ENCODE results near the gene RAD51B. TPM values are rescaled to one million over a fixed set of nuclear protein-coding genes. Genes with fewer than 3 reads are reported as not detected.

RAD51B gene
- total and polyA plus RNA-seq, 2 experiments from 2014 or later = 10.1 to 18.0 TPM

DNA sequence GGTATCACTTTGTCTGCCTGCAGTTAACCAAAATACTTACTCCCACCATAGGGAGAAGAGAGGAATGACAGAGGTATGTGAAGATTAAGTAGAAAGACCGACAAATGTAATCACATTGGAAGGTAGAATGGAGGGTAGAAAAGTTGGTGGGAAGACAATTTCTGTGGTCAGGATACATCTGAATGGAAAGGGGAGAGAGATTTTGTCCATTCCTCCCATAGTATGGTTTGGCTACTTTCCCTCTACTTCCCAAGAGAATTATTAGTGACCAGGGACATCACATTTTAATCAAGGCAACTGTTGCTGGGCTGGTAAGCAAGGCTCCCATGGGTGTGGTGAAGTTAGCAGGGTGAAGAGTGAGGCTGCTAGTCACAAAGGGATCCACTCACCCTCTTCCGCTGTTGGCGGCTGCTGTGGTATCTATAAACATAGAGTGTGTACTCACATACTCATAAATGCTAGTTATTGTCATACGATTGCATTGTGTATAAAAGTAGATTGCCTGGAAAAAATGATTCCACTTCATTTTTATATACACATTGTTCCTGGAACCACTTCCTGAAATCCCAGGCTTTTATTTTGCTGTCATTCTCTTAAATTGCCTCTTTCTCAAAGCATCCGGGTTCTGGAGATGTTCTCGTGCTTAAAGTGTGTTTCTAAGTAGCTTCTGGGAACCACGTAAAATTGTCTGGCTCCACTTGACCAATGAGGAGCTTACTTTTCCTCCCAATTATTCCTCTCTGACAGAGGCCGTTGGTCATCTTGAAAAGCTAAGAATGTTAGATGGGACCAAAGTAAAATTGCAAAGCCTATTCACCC, 560.1 kb downstream of the RAD51B start:
- Histone ChIP-seq H3K4me2 (no peak overlapping the region), H3K9me2 (replicated peaks; ENCODE audit: insufficient read depth) (no peaks in the 10 kb centered on the region), H2AFZ (no peak overlapping the region), H3K79me2 (no peaks in the 10 kb centered on the region), H3K4me1 (ENCODE audit: insufficient read depth) (peaks cover 12% of the 10 kb centered on the region), H4K20me1 (ENCODE audit: insufficient read depth, poor library complexity, severe bottlenecking) (no peaks in the 10 kb centered on the region), H3K9me3 (ENCODE audit: low read depth) (no peaks in the 10 kb centered on the region), H3K27me3 (no peaks in the 10 kb centered on the region), H3K36me3 (replicated peaks; ENCODE audit: insufficient read depth, low read depth) (no peaks in the 10 kb centered on the region), H3K27ac (peak overlapping the region; percentile 41), H3K4me3 (no peak overlapping the region)
- DNase-seq (ENCODE audit: low spot score) = no peak
- 85% methylated on average over 8 of the region's 8 CpGs for WGBS (ENCODE audit: low lambda C conversion rate, missing lambda C conversion rate)
- TF ChIP-seq, protein P1, sequence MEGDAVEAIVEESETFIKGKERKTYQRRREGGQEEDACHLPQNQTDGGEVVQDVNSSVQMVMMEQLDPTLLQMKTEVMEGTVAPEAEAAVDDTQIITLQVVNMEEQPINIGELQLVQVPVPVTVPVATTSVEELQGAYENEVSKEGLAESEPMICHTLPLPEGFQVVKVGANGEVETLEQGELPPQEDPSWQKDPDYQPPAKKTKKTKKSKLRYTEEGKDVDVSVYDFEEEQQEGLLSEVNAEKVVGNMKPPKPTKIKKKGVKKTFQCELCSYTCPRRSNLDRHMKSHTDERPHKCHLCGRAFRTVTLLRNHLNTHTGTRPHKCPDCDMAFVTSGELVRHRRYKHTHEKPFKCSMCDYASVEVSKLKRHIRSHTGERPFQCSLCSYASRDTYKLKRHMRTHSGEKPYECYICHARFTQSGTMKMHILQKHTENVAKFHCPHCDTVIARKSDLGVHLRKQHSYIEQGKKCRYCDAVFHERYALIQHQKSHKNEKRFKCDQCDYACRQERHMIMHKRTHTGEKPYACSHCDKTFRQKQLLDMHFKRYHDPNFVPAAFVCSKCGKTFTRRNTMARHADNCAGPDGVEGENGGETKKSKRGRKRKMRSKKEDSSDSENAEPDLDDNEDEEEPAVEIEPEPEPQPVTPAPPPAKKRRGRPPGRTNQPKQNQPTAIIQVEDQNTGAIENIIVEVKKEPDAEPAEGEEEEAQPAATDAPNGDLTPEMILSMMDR (IDR thresholded peaks at IDR 0.05; ENCODE audit: poor library complexity) = no peak
- no peak for TF ChIP-seq EZH2 (IDR thresholded peaks at IDR 0.05; ENCODE audit: borderline replicate concordance)
- no peak for TF ChIP-seq EZH2phosphoT487 (IDR thresholded peaks at IDR 0.05; ENCODE audit: low read depth, severe bottlenecking, unreplicated experiment)

DNA sequence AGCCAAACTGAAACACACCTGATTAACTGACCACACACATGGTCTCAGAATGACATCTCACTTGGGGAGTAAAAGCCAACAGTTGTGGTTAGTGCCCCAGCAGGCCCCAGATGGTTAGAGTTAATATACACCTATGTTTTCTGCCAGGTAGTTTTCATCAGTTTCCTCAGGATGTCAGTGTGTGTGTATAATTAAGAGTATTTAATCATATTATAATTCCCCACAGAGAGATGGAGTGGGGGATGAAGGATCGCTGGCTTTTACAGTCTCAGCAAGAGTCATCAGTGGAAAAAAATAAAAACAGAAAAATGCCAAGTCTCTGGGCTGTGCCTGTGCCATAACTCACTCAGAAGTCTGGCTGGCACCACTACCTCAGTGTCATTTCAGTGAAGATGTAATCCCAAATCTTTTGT, 560.8 kb downstream of the RAD51B start:
- H3K4me2 ChIP-seq = no peak overlapping the region
- no peaks in the 10 kb centered on the region for H3K79me2 ChIP-seq
- H3K9me3 ChIP-seq (ENCODE audit: low read depth) = no peaks in the 10 kb centered on the region
- 88% methylated on average over 1 of the region's 1 CpG for whole genome bisulfite sequencing (ENCODE audit: low lambda C conversion rate, missing lambda C conversion rate)
- no peaks in the 10 kb centered on the region for H3K9me2 ChIP-seq (replicated peaks; ENCODE audit: insufficient read depth)
- peak overlapping the region; percentile 41 for H3K27ac ChIP-seq
- DNase-seq (ENCODE audit: low spot score) = no peak
- H3K4me1 ChIP-seq (ENCODE audit: insufficient read depth) = peaks cover 15% of the 10 kb centered on the region
- H4K20me1 ChIP-seq (ENCODE audit: insufficient read depth, poor library complexity, severe bottlenecking) = no peaks in the 10 kb centered on the region
- no peak overlapping the region for H3K4me3 ChIP-seq
- H3K36me3 ChIP-seq (replicated peaks; ENCODE audit: insufficient read depth, low read depth) = no peaks in the 10 kb centered on the region
- no peak overlapping the region for H2AFZ ChIP-seq
- H3K27me3 ChIP-seq = no peaks in the 10 kb centered on the region
- TF ChIP-seq EZH2phosphoT487 (IDR thresholded peaks at IDR 0.05; ENCODE audit: low read depth, severe bottlenecking, unreplicated experiment) = no peak
- TF ChIP-seq EZH2 (IDR thresholded peaks at IDR 0.05; ENCODE audit: borderline replicate concordance) = no peak
- TF ChIP-seq, protein P1 (IDR thresholded peaks at IDR 0.05; ENCODE audit: poor library complexity) = no peak

DNA sequence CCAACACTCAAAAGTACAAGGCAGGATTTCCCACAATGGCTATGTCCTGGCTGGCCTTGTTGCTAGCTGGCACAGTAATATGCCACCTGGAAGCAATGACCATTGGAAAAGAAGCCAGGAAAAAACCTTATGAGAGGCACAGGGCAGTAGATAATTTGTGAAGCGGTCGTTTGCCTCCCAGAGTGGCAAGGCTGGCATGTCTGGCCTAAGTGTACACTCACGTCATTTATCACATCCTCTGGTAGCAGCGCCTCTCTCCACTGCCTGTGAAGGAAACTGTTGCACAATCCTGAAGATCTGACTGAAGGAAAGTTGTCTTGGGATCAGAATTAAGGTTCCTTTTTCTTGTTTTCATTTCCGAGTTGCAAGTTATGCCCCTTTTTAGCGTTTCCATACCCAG, 564.8 kb downstream of the RAD51B start:
- DNase-seq (ENCODE audit: low spot score) = peak; percentile 38
- Histone ChIP-seq H3K27me3 (no peaks in the 10 kb centered on the region), H2AFZ (no peak overlapping the region), H3K4me2 (no peak overlapping the region), H3K27ac (peak overlapping the region; percentile 83), H3K79me2 (no peaks in the 10 kb centered on the region), H3K9me2 (replicated peaks; ENCODE audit: insufficient read depth) (no peaks in the 10 kb centered on the region), H3K4me3 (no peak overlapping the region), H3K36me3 (replicated peaks; ENCODE audit: insufficient read depth, low read depth) (no peaks in the 10 kb centered on the region), H4K20me1 (ENCODE audit: insufficient read depth, poor library complexity, severe bottlenecking) (no peaks in the 10 kb centered on the region), H3K4me1 (ENCODE audit: insufficient read depth) (peaks cover 17% of the 10 kb centered on the region), H3K9me3 (ENCODE audit: low read depth) (no peaks in the 10 kb centered on the region)
- TF ChIP-seq, protein P1 (IDR thresholded peaks at IDR 0.05; ENCODE audit: poor library complexity) = no peak
- TF ChIP-seq EZH2phosphoT487 (IDR thresholded peaks at IDR 0.05; ENCODE audit: low read depth, severe bottlenecking, unreplicated experiment) = no peak
- no peak for TF ChIP-seq EZH2 (IDR thresholded peaks at IDR 0.05; ENCODE audit: borderline replicate concordance)
- 65% methylated on average over 6 of the region's 6 CpGs for WGBS (ENCODE audit: low lambda C conversion rate, missing lambda C conversion rate)

All from hepatocyte (in vitro differentiated cells).